DND-41 (cell line): ENCODE measurements around the gene PDS5B.

Experiments
- ATAC-seq: fragments of 200-7000 bp; cut with Tn5 transposase; 3 replicates; pipeline ENCODE4 v1.9.1; 2021; ENCODE audit warnings: low read depth; ENCODE audit not compliant: insufficient read depth
- DNase-seq: peaks from one replicate; pipeline ENCODE4 v3.0.0-alpha.2; 2020
- H2AFZ ChIP-seq: 2 replicates; pipeline ENCODE4 v1.6.0; 2012; ENCODE audit warnings: low read depth, low read length
- H3K27ac ChIP-seq: 2 replicates; pipeline ENCODE4 v1.5.1; 2012; ENCODE audit warnings: low read length, inconsistent platforms
- H3K27me3 ChIP-seq: fragments of 200-600 bp; sonication (generic); 2 replicates; pipeline ENCODE4 v1.6.0; 2012; ENCODE audit warnings: low read length, mild to moderate bottlenecking, inconsistent platforms; ENCODE audit not compliant: insufficient read depth, poor library complexity
- H3K36me3 ChIP-seq: 2 replicates; pipeline ENCODE4 v1.5.1; 2012; ENCODE audit warnings: low read length, inconsistent platforms; ENCODE audit not compliant: insufficient read depth
- H3K4me1 ChIP-seq: 2 replicates; pipeline ENCODE4 v1.5.1; 2012; ENCODE audit warnings: mild to moderate bottlenecking, low read length; ENCODE audit not compliant: insufficient read depth
- H3K4me2 ChIP-seq: 2 replicates; pipeline ENCODE4 v1.6.0; 2012; ENCODE audit warnings: mild to moderate bottlenecking, moderate library complexity, low read length, inconsistent platforms; ENCODE audit not compliant: insufficient read depth
- H3K4me3 ChIP-seq, 2 experiments: fragments of 200-600 bp in 1 of 2; shearing (Covaris generic) in 1 of 2; 2 replicates each; pipeline ENCODE4 v1.5.1; 2012 to 2016; ENCODE audit warnings: inconsistent platforms in 2 of 2, low read length in 2 of 2, mild to moderate bottlenecking in 2 of 2, low read depth in 1 of 2, moderate library complexity in 1 of 2
- H3K79me2 ChIP-seq: 2 replicates; pipeline ENCODE4 v1.6.0; 2012; ENCODE audit warnings: low read length, inconsistent platforms; ENCODE audit not compliant: insufficient read depth
- H3K9ac ChIP-seq: 2 replicates; pipeline ENCODE4 v1.6.0; 2012; ENCODE audit warnings: low read depth, mild to moderate bottlenecking, inconsistent platforms, low read length, moderate library complexity
- H3K9me3 ChIP-seq: 2 replicates; pipeline ENCODE4 v1.5.1; 2012; ENCODE audit warnings: low read length, moderate library complexity, mild to moderate bottlenecking, inconsistent platforms; ENCODE audit not compliant: insufficient read depth, severe bottlenecking
- H4K20me1 ChIP-seq: 2 replicates; pipeline ENCODE4 v1.6.0; 2012; ENCODE audit warnings: low read length; ENCODE audit not compliant: insufficient read depth
- CTCF ChIP-seq: IDR thresholded peaks from 2 replicates; pipeline ENCODE4 v1.5.1; 2012; ENCODE audit warnings: borderline replicate concordance, low read length, moderate library complexity, mild to moderate bottlenecking; ENCODE audit not compliant: poor library complexity, severe bottlenecking; ENCODE audit errors: extremely low read depth
- EZH2 ChIP-seq: IDR thresholded peaks from 3 replicates; pipeline ENCODE4 v1.6.1; 2012; ENCODE audit warnings: borderline replicate concordance, low read depth, mild to moderate bottlenecking, moderate library complexity, low read length, inconsistent platforms; ENCODE audit not compliant: severe bottlenecking

Gene PDS5B

GRCh38 chr13:32790731-32791130 is 204.5 kb downstream of the PDS5B start:
- H3K79me2 ChIP-seq, result no peaks in the 10 kb centered on the region
- H3K4me3 ChIP-seq, result no peak overlapping the region
- peaks cover 30% of the 10 kb centered on the region for H3K4me1 ChIP-seq
- ATAC-seq, result peak; percentile 12; the same call in 1 of the 3 replicates
- no peaks in the 10 kb centered on the region for H3K9me3 ChIP-seq
- peaks cover 5% of the 10 kb centered on the region; the same call in 1 of the 2 replicates for H4K20me1 ChIP-seq
- no peaks in the 10 kb centered on the region for H3K36me3 ChIP-seq
- H3K27ac ChIP-seq, result peak overlapping the region; percentile 64
- peak overlapping the region; percentile 23; the same call in 1 of the 2 replicates for H3K4me2 ChIP-seq
- TF ChIP-seq EZH2, result no peak
- peak; percentile 45 for TF ChIP-seq CTCF
- DNase-seq, result no peak
- H3K27me3 ChIP-seq, result no peaks in the 10 kb centered on the region
- H2AFZ ChIP-seq, result no peak overlapping the region
- H3K9ac ChIP-seq, result no peak overlapping the region

- TF ChIP-seq EZH2, result no peak
- no peak for TF ChIP-seq CTCF
- DNase-seq, result peak; percentile 72
- peak overlapping the region; percentile 23 for H3K4me2 ChIP-seq
- peaks cover 5% of the 10 kb centered on the region; the same call in 1 of the 2 replicates for H4K20me1 ChIP-seq
- H3K79me2 ChIP-seq, result no peaks in the 10 kb centered on the region
- H3K9ac ChIP-seq, result 0 out of 2 replicates have a peak overlapping the region, but pooled peaks have one; percentile 1
- H3K36me3 ChIP-seq, result no peaks in the 10 kb centered on the region
- ATAC-seq, result peak; percentile 89
- H3K4me1 ChIP-seq, result peaks cover 30% of the 10 kb centered on the region
- H3K9me3 ChIP-seq, result no peaks in the 10 kb centered on the region
- H3K27ac ChIP-seq, result peak overlapping the region; percentile 64
- H3K27me3 ChIP-seq, result no peaks in the 10 kb centered on the region
- no peak overlapping the region for H2AFZ ChIP-seq
- H3K4me3 ChIP-seq, result no peak overlapping the region
These were observed 205.4 kb downstream of the PDS5B start for GRCh38 chr13:32791545-32792172.

- Histone ChIP-seq H3K27ac (no peak overlapping the region), H3K4me1 (peaks cover 10% of the 10 kb centered on the region), H3K27me3 (no peaks in the 10 kb centered on the region), H3K9ac (no peak overlapping the region), H3K9me3 (no peaks in the 10 kb centered on the region), H3K4me3 (no peak overlapping the region), H3K4me2 (no peak overlapping the region), H3K79me2 (no peaks in the 10 kb centered on the region), H2AFZ (no peak overlapping the region), H3K36me3 (no peaks in the 10 kb centered on the region), H4K20me1 (no peaks in the 10 kb centered on the region)
- no peak for DNase-seq
- ATAC-seq, result no peak
- TF ChIP-seq CTCF (no peak), EZH2 (no peak)
These were observed 210.5 kb downstream of the PDS5B start for GRCh38 chr13:32796754-32797153.
